ENCODE results near the gene CPA5.

Gene CPA5

DNA sequence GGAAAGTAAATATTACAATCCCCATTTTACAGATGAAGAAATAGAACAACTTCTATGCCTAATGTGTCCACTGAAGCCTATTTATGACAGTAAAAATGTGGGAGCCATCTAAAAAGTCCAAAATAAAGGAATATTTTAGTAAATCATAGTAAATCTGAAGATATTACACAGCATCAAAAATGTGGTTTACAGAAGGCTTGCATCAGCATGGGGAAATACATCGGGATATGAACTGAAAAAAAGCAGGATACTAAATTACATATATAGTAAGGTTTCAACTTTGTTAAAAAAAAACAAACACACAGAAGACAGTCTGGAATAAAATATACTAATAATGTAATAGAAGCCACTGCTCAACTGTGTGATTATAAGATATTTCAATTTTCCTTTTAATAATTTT is 56.5 kb downstream of the CPA5 start:
- no peak for DNase-seq

DNA sequence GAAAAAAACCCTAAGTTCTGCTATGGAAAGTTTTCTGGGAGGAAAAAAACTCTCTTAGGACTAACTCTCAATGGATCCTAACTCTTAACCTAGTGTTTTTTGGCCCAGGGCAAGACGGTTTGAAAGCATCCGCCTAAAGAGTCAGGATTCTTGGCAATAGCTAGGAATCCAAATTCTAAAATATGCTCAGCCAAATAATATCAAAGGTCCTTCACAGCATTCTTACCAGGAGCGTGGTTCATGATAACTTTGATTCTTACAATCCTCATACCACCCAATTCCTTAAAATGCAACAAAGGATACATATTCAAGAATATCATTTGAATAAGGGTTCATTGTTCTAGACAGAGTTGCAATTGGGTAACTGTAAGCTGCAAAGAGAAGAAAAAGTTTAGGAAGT is 57.0 kb downstream of the CPA5 start:
- no peak for DNase-seq

DNA sequence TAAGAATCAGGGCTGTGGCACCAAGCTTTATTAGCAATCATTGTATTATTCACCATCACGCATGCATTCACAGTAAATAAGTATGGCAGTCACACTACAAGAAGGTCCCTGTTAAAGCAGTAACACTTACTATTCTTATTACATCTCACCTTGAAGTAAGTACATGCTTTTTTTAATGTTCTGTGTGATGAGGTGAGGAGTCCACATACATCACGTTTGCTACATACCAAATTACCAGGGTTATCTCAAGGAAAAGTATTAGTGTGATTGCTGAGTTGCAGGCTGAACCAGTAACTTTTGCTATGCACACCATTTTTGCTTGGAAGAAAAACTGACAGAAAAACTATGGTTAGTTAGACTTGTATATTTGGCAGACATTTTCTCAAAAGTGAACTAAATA is 60.4 kb downstream of the CPA5 start:
- DNase-seq: no peak

DNA sequence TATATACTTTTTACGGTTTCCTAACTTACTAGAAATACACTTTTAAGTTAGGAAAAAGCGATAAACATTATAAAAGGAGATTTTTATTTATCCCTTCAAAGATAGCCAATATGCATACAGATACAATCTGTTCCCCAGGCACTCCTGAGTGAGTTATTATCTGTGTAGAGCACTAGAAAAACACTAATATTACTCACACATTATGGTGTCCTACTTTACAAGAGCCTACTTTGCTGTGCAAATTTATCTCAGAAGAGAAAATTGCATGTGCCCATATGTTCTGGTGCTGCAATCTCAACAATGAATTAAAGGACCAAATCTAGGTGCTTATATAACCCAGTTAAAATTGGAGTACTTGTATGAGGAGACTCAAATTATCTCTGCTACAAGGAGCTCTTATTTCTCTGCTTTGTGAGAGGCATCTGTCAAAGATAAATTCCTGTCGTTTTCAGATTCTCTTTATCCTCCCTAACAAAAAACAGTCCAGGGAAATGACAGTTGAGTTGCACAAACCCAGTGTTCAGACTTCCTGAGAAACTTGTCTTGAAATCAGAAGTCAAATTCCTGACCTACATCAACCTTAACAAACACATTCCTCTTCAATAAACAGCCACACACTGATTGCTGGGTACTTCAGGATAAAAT is 64.6 kb downstream of the CPA5 start:
- no peak for DNase-seq

DNA sequence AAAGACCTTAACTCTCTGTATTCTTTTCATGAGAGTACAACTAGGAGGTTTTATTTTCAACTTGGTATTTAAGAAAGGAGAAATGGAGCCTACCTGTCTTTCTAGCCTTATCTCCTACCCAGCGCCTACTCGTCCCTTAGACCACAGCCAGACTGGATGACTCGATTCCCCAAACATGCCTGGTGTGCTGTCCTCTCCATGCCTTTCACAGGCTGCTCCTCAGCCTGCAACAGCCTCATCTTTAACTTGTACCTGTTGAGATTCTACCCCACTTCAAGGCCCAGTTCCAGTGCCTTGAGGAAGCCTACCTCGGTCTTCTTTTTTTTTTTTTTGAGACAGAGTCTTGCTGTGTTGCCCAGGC is 65.1 kb downstream of the CPA5 start:
- DNase-seq: no peak

DNA sequence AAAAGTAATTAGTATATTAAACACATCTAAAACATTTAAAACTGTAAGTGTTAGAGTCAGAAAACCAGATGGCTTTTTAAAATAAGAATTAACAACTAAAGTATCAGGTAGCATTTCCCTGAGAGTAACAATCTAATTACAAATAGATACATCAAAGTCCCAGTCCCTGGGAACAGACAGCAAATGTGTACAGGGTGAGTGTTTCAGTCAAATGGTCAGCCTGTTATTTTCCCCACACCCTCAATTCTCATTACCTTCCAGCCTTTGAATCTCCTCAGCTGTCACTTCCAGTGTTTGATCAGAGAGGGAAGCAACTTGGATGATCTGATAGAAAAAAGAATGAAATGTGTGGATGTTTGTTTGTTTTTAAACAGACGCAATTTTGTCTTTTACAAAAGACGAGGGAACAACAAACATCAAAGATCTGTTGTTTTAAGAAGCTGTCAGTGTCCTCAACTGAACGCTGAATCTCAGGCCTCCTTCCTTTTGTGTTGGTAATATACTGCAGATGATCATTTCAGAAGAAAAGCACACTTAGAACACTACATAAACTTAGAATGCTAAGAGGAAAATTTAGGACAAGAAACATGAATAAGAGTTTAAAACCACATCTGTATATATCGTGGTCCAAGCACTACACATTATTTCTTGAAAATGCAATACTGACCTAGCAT is 66.4 kb downstream of the CPA5 start:
- no peak for DNase-seq

DNA sequence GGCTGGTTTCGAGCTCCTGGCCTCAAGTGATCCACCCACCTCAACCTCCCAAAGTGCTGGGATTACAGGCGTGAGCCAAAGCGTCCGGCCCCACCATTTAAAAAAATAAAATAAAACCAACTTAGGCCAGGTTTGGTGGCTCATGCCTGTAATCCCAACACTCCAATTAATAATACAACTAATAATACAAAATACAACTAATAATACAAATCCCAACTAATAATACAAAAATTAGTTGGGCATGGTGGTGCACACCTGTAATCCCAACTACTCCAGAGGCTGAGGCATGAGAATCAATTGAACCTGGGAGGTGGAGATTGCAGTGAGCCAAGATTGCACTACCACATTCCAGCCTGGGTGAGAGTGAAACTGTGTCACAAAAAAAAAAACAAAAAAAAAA is 68.6 kb downstream of the CPA5 start:
- no peak for DNase-seq

DNA sequence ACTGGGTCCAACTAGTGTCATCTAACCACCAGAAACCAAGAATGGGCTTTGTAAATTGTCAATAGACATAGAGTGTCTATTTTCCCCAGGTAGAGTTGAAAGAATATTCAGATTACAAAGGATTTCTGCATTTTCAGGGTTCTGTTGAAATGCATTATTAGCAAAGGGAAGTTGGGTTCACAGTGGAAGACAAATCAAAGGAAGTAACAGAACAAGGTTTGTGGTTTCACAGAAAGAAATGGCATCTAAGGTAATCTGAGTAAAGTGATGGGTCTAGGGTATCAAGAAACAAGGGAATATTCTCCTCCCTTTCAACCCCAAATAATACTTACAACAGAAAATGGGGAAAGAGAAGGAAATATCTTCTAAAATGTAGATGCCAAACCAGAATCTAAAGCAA is 70.4 kb downstream of the CPA5 start:
- DNase-seq: no peak

DNA sequence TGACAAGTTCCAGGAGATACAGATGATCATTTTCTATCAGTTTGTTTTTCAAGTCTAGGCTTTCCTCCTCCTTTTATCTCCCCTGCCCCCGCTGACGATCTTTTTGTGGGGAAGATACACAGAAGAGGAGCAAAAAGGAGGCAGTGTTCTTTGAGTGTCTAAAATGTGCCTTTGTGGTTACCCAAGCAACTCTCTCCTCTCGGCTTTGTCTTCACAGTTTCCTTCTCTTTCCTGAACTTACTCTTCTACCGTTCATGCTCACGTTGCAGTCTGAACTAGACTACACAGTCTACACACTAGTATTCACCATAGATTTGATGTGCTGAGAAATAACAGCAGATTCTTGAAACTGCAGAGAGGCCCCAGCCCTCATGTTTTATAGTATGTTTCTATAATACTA is 72.6 kb downstream of the CPA5 start:
- DNase-seq: no peak

DNA sequence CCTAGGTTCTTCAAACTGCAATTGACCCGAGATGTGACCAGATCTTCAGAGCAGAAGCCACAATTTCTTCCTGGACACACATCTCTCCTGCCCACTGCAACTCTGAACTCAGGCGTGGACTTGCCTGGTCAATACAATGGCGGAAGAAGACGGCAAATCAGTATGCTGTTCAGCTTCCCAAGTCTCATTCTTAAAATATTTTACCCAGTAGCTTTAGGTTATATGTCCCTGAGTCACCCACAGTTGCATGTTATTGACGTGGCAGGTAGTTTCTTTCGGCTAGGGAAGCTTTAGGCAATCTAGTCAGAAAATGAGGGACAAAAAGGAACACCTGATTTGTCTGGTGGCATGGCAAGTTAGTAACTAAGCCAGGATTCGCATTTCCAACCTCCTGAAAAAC is 73.7 kb downstream of the CPA5 start:
- DNase-seq: no peak

Data from kidney glomerular epithelial cell (primary cell).